GM18861 (cell line): ENCODE data around the gene CYP26B1.

Experiments
- ATAC-seq: cut with Tn5 transposase; IDR thresholded peaks from one replicate; pipeline ENCODE4 v1.9.1; 2021; ENCODE audit not compliant: unreplicated experiment

Gene CYP26B1

GRCh38 chr2:72084584-72084976, 63.1 kb downstream of the CYP26B1 start:
- no peak for ATAC-seq

GRCh38 chr2:72083751-72084583, 63.7 kb downstream of the CYP26B1 start:
- ATAC-seq: no peak

GRCh38 chr2:72082887-72083286, 64.8 kb downstream of the CYP26B1 start:
- ATAC-seq: no peak

- ATAC-seq: no peak
Measured at GRCh38 chr2:72082021-72082601, 65.6 kb downstream of the CYP26B1 start.

GRCh38 chr2:72081451-72081850, 66.2 kb downstream of the CYP26B1 start:
- ATAC-seq: no peak

GRCh38 chr2:72080286-72081145, 67.1 kb downstream of the CYP26B1 start:
- ATAC-seq: no peak
